ENCODE measurements around the gene ANAPC15. TPM values are rescaled to one million over a fixed set of nuclear protein-coding genes. Genes with fewer than 3 reads are reported as not detected.

ANAPC15 gene
- total and polyA plus RNA-seq, 4 donors = 8.4 to 22.4 (median 15.0) TPM

GRCh38 chr11:72112978-72113808 is 698 bp upstream of the ANAPC15 start:
- Histone ChIP-seq H3K4me1 (ENCODE audit: control insufficient read depth in 4 of 4, insufficient read depth in 4 of 4, low read length in 3 of 4) (peaks cover 0 to 12% (median 8%) of the 10 kb centered on the region in 4 donors), H3K9ac (ENCODE audit: low read depth in 1 of 2, low read length in 2 of 2) (peak overlapping the region in 1 of 2 donors; percentile 75), H3K36me3 (ENCODE audit: control insufficient read depth in 4 of 4, insufficient read depth in 3 of 4, low read depth in 1 of 4, low read length in 3 of 4) (no peaks in the 10 kb centered on the region), H3K27ac (ENCODE audit: low read depth in 1 of 2, low read length in 2 of 2) (peak overlapping the region; percentile 98), H3K9me3 (ENCODE audit: control insufficient read depth in 4 of 4, low read length in 3 of 4) (no peaks in the 10 kb centered on the region), H3K4me3 (ENCODE audit: low read depth in 1 of 3, low read length in 3 of 3) (peak overlapping the region; percentile 46 to 81 (median 72)), H3K27me3 (ENCODE audit: control insufficient read depth in 4 of 4, insufficient read depth in 4 of 4, low read length in 3 of 4) (no peaks in the 10 kb centered on the region)
- DNase-seq (ENCODE audit: low spot score) = no peak
- TF ChIP-seq RXRA (IDR thresholded peaks at IDR 0.05) (peak in 1 of 2 donors; percentile 1), RAD21 (IDR thresholded peaks at IDR 0.05) (peak in 1 of 2 donors; percentile 41), NR2F2 (IDR thresholded peaks at IDR 0.05) (no peak)
- 66% methylated on average over 9 of the region's 9 CpGs for WGBS

GRCh38 chr11:72111300-72112142 is 974 bp downstream of the ANAPC15 start:
- WGBS = 5% methylated on average over 10 of the region's 10 CpGs
- H3K9me3 ChIP-seq (ENCODE audit: control insufficient read depth in 4 of 4, low read length in 3 of 4) = no peaks in the 10 kb centered on the region
- H3K4me3 ChIP-seq (ENCODE audit: low read depth in 1 of 3, low read length in 3 of 3) = peak overlapping the region; percentile 41 to 64 (median 49)
- no peak for DNase-seq (ENCODE audit: low spot score)
- H3K36me3 ChIP-seq (ENCODE audit: control insufficient read depth in 4 of 4, insufficient read depth in 3 of 4, low read depth in 1 of 4, low read length in 3 of 4) = no peaks in the 10 kb centered on the region
- no peaks in the 10 kb centered on the region for H3K27me3 ChIP-seq (ENCODE audit: control insufficient read depth in 4 of 4, insufficient read depth in 4 of 4, low read length in 3 of 4)
- TF ChIP-seq ATF3 (IDR thresholded peaks at IDR 0.05) (no peak), MAX (IDR thresholded peaks at IDR 0.05) (no peak), ZBTB33 (IDR thresholded peaks at IDR 0.05) (no peak), NR2F2 (IDR thresholded peaks at IDR 0.05) (no peak), RXRA (IDR thresholded peaks at IDR 0.05) (no peak), YY1 (IDR thresholded peaks at IDR 0.05) (no peak), GABPA (IDR thresholded peaks at IDR 0.05 in 1 of 2, conservative IDR thresholded peaks at IDR 0.05 in 1 of 2) (no peak), CTCF (IDR thresholded peaks at IDR 0.05; ENCODE audit: low read depth, low read length, missing input control) (no peak), FOXA1 (IDR thresholded peaks at IDR 0.05) (no peak), TAF1 (conservative IDR thresholded peaks at IDR 0.05) (no peak), REST (IDR thresholded peaks at IDR 0.05) (no peak), EGR1 (IDR thresholded peaks at IDR 0.05; ENCODE audit: low read depth in 2 of 2) (no peak), SP1 (IDR thresholded peaks at IDR 0.05) (no peak), HNF4G (IDR thresholded peaks at IDR 0.05) (no peak), JUND (IDR thresholded peaks at IDR 0.05) (no peak), RAD21 (IDR thresholded peaks at IDR 0.05) (no peak)
- H3K9ac ChIP-seq (ENCODE audit: low read depth in 1 of 2, low read length in 2 of 2) = peak overlapping the region; percentile 82 to 91
- peaks cover 0 to 12% (median 8%) of the 10 kb centered on the region in 4 donors for H3K4me1 ChIP-seq (ENCODE audit: control insufficient read depth in 4 of 4, insufficient read depth in 4 of 4, low read length in 3 of 4)
- peak overlapping the region; percentile 98 for H3K27ac ChIP-seq (ENCODE audit: low read depth in 1 of 2, low read length in 2 of 2)

Data from liver (tissue), 9 donors.